Liver (tissue), 9 donors: ENCODE data around the gene POT1. TPM values are rescaled to one million over a fixed set of nuclear protein-coding genes. Genes with fewer than 3 reads are reported as not detected.

Source experiments
- DNase-seq: peaks from one replicate; pipeline ENCODE4 v3.0.0-alpha.2; 2017; ENCODE audit warnings: low spot score
- H3K27ac ChIP-seq, 2 donors: one replicate each; pipeline ENCODE4 v1.7.0; 2013; ENCODE audit warnings: inconsistent platforms in 2 of 2, low read length in 2 of 2, control low read depth in 1 of 2, low read depth in 1 of 2, mild to moderate bottlenecking in 1 of 2
- H3K27me3 ChIP-seq, 4 donors: one replicate each; pipeline versions ENCODE4 v1.6.1 to v1.7.0; 2013; ENCODE audit warnings: low read length in 3 of 4, inconsistent platforms in 1 of 4, mild to moderate bottlenecking in 1 of 4, moderate library complexity in 1 of 4; ENCODE audit not compliant: control insufficient read depth in 4 of 4, insufficient read depth in 4 of 4
- H3K36me3 ChIP-seq, 4 donors: one replicate each; pipeline versions ENCODE4 v1.6.1 to v1.7.0; 2013; ENCODE audit warnings: low read length in 3 of 4, mild to moderate bottlenecking in 3 of 4, low read depth in 1 of 4, moderate library complexity in 1 of 4; ENCODE audit not compliant: control insufficient read depth in 4 of 4, insufficient read depth in 3 of 4
- H3K4me1 ChIP-seq, 4 donors: one replicate each; pipeline versions ENCODE4 v1.6.1 to v1.7.0; 2013; ENCODE audit warnings: low read length in 3 of 4, mild to moderate bottlenecking in 3 of 4, moderate library complexity in 1 of 4; ENCODE audit not compliant: control insufficient read depth in 4 of 4, insufficient read depth in 4 of 4
- H3K4me3 ChIP-seq, 3 donors: one replicate each; pipeline versions ENCODE4 v1.6.1 to v1.7.0; 2013; ENCODE audit warnings: low read length in 3 of 3, control low read depth in 1 of 3, low read depth in 1 of 3, mild to moderate bottlenecking in 1 of 3
- H3K9ac ChIP-seq, 2 donors: one replicate each; pipeline ENCODE4 v1.7.0; 2013; ENCODE audit warnings: low read length in 2 of 2, mild to moderate bottlenecking in 2 of 2, moderate library complexity in 2 of 2, control low read depth in 1 of 2, low read depth in 1 of 2
- H3K9me3 ChIP-seq, 4 donors: one replicate each; pipeline versions ENCODE4 v1.6.1 to v1.7.0; 2013; ENCODE audit warnings: low read length in 3 of 4; ENCODE audit not compliant: control insufficient read depth in 4 of 4
- ATF3 ChIP-seq: IDR thresholded peaks from 2 replicates; pipeline ENCODE4 v1.6.1; 2016; ENCODE audit warnings: antibody characterized with exemption
- CTCF ChIP-seq: fragments of 150-350 bp; IDR thresholded peaks from 2 replicates; pipeline ENCODE4 v1.5.1; 2017; ENCODE audit warnings: improper control_type of control experiment, low read depth, low read length; ENCODE audit not compliant: missing input control
- EGR1 ChIP-seq, 2 donors: IDR thresholded peaks; 2 replicates each; pipeline ENCODE4 v1.6.1; 2016 to 2018; ENCODE audit warnings: antibody characterized with exemption in 2 of 2, low read depth in 2 of 2
- FOXA1 ChIP-seq: IDR thresholded peaks from 2 replicates; pipeline ENCODE4 v1.6.1; 2016; ENCODE audit warnings: antibody characterized with exemption
- FOXA2 ChIP-seq: IDR thresholded peaks from 2 replicates; pipeline ENCODE4 v1.6.1; 2016; ENCODE audit warnings: antibody characterized with exemption
- GABPA ChIP-seq, 2 donors: IDR thresholded peaks in 1 of 2; conservative IDR thresholded peaks in 1 of 2; 2 replicates each; pipeline ENCODE4 v1.6.1; 2016; ENCODE audit warnings: antibody characterized with exemption in 2 of 2, mild to moderate bottlenecking in 1 of 2, moderate library complexity in 1 of 2
- HNF4A ChIP-seq, 2 donors: conservative IDR thresholded peaks; 2 replicates each; pipeline ENCODE4 v1.6.1; 2016; ENCODE audit warnings: antibody characterized with exemption in 2 of 2, mild to moderate bottlenecking in 2 of 2
- HNF4G ChIP-seq: IDR thresholded peaks from 2 replicates; pipeline ENCODE4 v1.6.1; 2016; ENCODE audit warnings: antibody characterized with exemption
- JUND ChIP-seq, 2 donors: IDR thresholded peaks; 2 replicates each; pipeline ENCODE4 v1.6.1; 2016; ENCODE audit warnings: antibody characterized with exemption in 2 of 2
- MAX ChIP-seq: IDR thresholded peaks from 2 replicates; pipeline ENCODE4 v1.6.1; 2016; ENCODE audit warnings: antibody characterized with exemption
- NR2F2 ChIP-seq: IDR thresholded peaks from 2 replicates; pipeline ENCODE4 v1.6.1; 2016; ENCODE audit warnings: antibody characterized with exemption
- RAD21 ChIP-seq, 2 donors: IDR thresholded peaks; 2 replicates each; pipeline ENCODE4 v1.6.1; 2016; ENCODE audit warnings: antibody characterized with exemption in 2 of 2, mild to moderate bottlenecking in 2 of 2
- REST ChIP-seq: IDR thresholded peaks from 2 replicates; pipeline ENCODE4 v1.6.1; 2016; ENCODE audit warnings: antibody characterized with exemption, mild to moderate bottlenecking
- RXRA ChIP-seq, 2 donors: IDR thresholded peaks; 2 replicates each; pipeline ENCODE4 v1.6.1; 2017 to 2018; ENCODE audit warnings: antibody characterized with exemption in 2 of 2, mild to moderate bottlenecking in 1 of 2
- SP1 ChIP-seq: IDR thresholded peaks from 2 replicates; pipeline ENCODE4 v1.6.1; 2018; ENCODE audit warnings: antibody characterized with exemption, mild to moderate bottlenecking
- TAF1 ChIP-seq: conservative IDR thresholded peaks from 2 replicates; pipeline ENCODE4 v1.6.1; 2016; ENCODE audit warnings: antibody characterized with exemption, mild to moderate bottlenecking
- YY1 ChIP-seq: IDR thresholded peaks from 2 replicates; pipeline ENCODE4 v1.6.1; 2016; ENCODE audit warnings: antibody characterized with exemption, mild to moderate bottlenecking
- ZBTB33 ChIP-seq: IDR thresholded peaks from 2 replicates; pipeline ENCODE4 v1.6.1; 2016; ENCODE audit warnings: antibody characterized with exemption
- WGBS: extraction: QIAGEN DNeasy Blood & Tissue Kit; methylation state at CpG from one replicate; pipeline ENCODE4 v1.1.7; 2013; 5-methylcytosine and 5-hydroxymethylcytosine counted together
- polyA plus RNA-seq, 2 donors: library from polyadenylated mRNA; stranded (reverse) in 1 of 2; unstranded in 1 of 2; fragments of 200-250 nt in 1 of 2; fragments of >200 nt in 1 of 2; fragmentation: Nextera tagmentation in 1 of 2; extraction: Ambion mirVana in 1 of 2; gene quantifications; one replicate each; pipeline versions ENCODE4 v1.2.1 to v1.2.3, GENCODE V29; 2013 to 2015
- total RNA-seq, 2 donors: library from RNA; depleted of rRNA; stranded (reverse); fragments of >200 nt; gene quantifications; one replicate each; pipeline ENCODE4 v1.2.3, GENCODE V29; 2014
- donor health status: healthy.
- donor health status: healthy.
- donor health status: healthy.
- donor health status: healthy.
- donor health status: healthy.

The POT1 gene
- total and polyA plus RNA-seq, 4 donors = 4.9 to 35.5 (median 8.5) TPM

GRCh38 chr7:124775422-124775821, 154.2 kb downstream of the POT1 start:
- Histone ChIP-seq H3K4me3 (no peak overlapping the region), H3K27me3 (peaks cover 0 to 3% (median 0%) of the 10 kb centered on the region in 4 donors), H3K27ac (no peak overlapping the region), H3K9me3 (no peaks in the 10 kb centered on the region), H3K9ac (no peak overlapping the region), H3K4me1 (peaks cover 0 to 7% (median 1%) of the 10 kb centered on the region in 4 donors), H3K36me3 (no peaks in the 10 kb centered on the region)
- DNase-seq = no peak
- TF ChIP-seq JUND (IDR thresholded peaks at IDR 0.05) = no peak
- no peak for TF ChIP-seq NR2F2
- TF ChIP-seq SP1 = no peak
- TF ChIP-seq MAX = no peak
- no peak for TF ChIP-seq YY1
- no peak for TF ChIP-seq REST
- no peak for TF ChIP-seq HNF4G
- no peak for TF ChIP-seq EGR1 (IDR thresholded peaks at IDR 0.05; ENCODE audit: low read depth in 2 of 2)
- TF ChIP-seq TAF1 = no peak
- no peak for TF ChIP-seq RAD21 (IDR thresholded peaks at IDR 0.05)

- TF ChIP-seq MAX (no peak), CTCF (no peak), YY1 (no peak), RAD21 (IDR thresholded peaks at IDR 0.05) (no peak), ZBTB33 (no peak), RXRA (IDR thresholded peaks at IDR 0.05) (no peak), GABPA (IDR thresholded peaks at IDR 0.05 in 1 of 2, conservative IDR thresholded peaks at IDR 0.05 in 1 of 2) (no peak), FOXA1 (no peak), FOXA2 (no peak), ATF3 (no peak), SP1 (no peak), EGR1 (IDR thresholded peaks at IDR 0.05; ENCODE audit: low read depth in 2 of 2) (no peak), HNF4A (conservative IDR thresholded peaks at IDR 0.05) (no peak), JUND (IDR thresholded peaks at IDR 0.05) (no peak)
- Histone ChIP-seq H3K4me1 (peaks cover 0 to 7% (median 1%) of the 10 kb centered on the region in 4 donors), H3K9ac (no peak overlapping the region), H3K27ac (no peak overlapping the region), H3K36me3 (no peaks in the 10 kb centered on the region), H3K4me3 (no peak overlapping the region), H3K27me3 (peaks cover 0 to 3% (median 0%) of the 10 kb centered on the region in 4 donors), H3K9me3 (no peaks in the 10 kb centered on the region)
- DNase-seq = no peak
- WGBS = 86% methylated on average over 4 of the region's 4 CpGs
Observed at GRCh38 chr7:124773938-124774337, 155.7 kb downstream of the POT1 start.
